IMR-90 (cell line): ENCODE measurements around the gene CCDC50. TPM values are rescaled to one million over a fixed set of nuclear protein-coding genes. Genes with fewer than 3 reads are reported as not detected.

ENCODE experiments used
- ATAC-seq: fragments of 200-7000 bp; cut with Tn5 transposase; 2 replicates; pipeline ENCODE4 v1.9.1; 2020; ENCODE audit warnings: low read depth, mild to moderate bottlenecking, moderate library complexity
- BruUV-seq: library from RNA; stranded (reverse); fragments of 400-500 nt; replicated peaks from 2 replicates; lab custom pipeline; 2021; lab: Mats Ljungman, UMichigan
- CTCF ChIA-PET: fragments of 300-600 bp; formaldehyde crosslinking; extraction: SDS; loops from one replicate; lab custom pipeline; 2021; ENCODE audit warnings: antibody characterized with exemption; lab: Yijun Ruan, JAX
- POLR2A ChIA-PET: fragments of 300-600 bp; sonication (Branson Sonifier 250); formaldehyde crosslinking; loops from one replicate; lab custom pipeline; 2022; ENCODE audit warnings: antibody characterized with exemption; ENCODE audit not compliant: unreplicated experiment; lab: Charles Lee
- DNase-seq: peaks from one replicate; pipeline ENCODE4 v3.0.0; 2013
- H2AFZ ChIP-seq: replicated peaks from 2 replicates; pipeline ENCODE3; 2013; ENCODE audit warnings: low read length, mild to moderate bottlenecking; ENCODE audit not compliant: poor library complexity
- H2AK5ac ChIP-seq: 2 replicates; pipeline ENCODE4 v1.6.1; 2013; ENCODE audit warnings: low read depth, low read length, inconsistent platforms
- H2AK9ac ChIP-seq: replicated peaks from 2 replicates; pipeline ENCODE3; 2013; ENCODE audit warnings: mild to moderate bottlenecking, low read depth, low read length, moderate library complexity; ENCODE audit not compliant: poor library complexity
- H2BK120ac ChIP-seq: 2 replicates; pipeline ENCODE4 v1.6.1; 2013; ENCODE audit warnings: low read depth, low read length, inconsistent platforms
- H2BK15ac ChIP-seq: 3 replicates; pipeline ENCODE4 v1.6.1; 2013; ENCODE audit warnings: low read depth, low read length, inconsistent platforms
- H2BK20ac ChIP-seq: 2 replicates; pipeline ENCODE4 v1.6.1; 2013; ENCODE audit warnings: low read depth, mild to moderate bottlenecking, inconsistent platforms, low read length, moderate library complexity
- H2BK5ac ChIP-seq: 2 replicates; pipeline ENCODE4 v1.6.1; 2013; ENCODE audit warnings: mild to moderate bottlenecking, low read depth, low read length, inconsistent platforms; ENCODE audit not compliant: poor library complexity, severe bottlenecking
- H3K14ac ChIP-seq: replicated peaks from 2 replicates; pipeline ENCODE4 v1.6.1; 2013; ENCODE audit warnings: low read depth, low read length, inconsistent platforms
- H3K18ac ChIP-seq: 2 replicates; pipeline ENCODE4 v1.6.1; 2013; ENCODE audit warnings: low read depth, low read length, control low read depth
- H3K23ac ChIP-seq: 2 replicates; pipeline ENCODE4 v1.6.1; 2013; ENCODE audit warnings: low read depth, low read length, inconsistent platforms
- H3K27ac ChIP-seq: 2 replicates; pipeline ENCODE4 v1.5.1; 2013; ENCODE audit warnings: mild to moderate bottlenecking, control low read depth, low read length; ENCODE audit not compliant: insufficient read depth
- H3K27me3 ChIP-seq: 2 replicates; pipeline ENCODE4 v1.6.1; 2013; ENCODE audit warnings: low read length; ENCODE audit not compliant: control insufficient read depth, insufficient read depth
- H3K36me3 ChIP-seq: 2 replicates; pipeline ENCODE4 v1.6.1; 2013; ENCODE audit warnings: low read length, mixed read lengths; ENCODE audit not compliant: control insufficient read depth, insufficient read depth
- H3K4ac ChIP-seq: 2 replicates; pipeline ENCODE4 v1.6.1; 2013; ENCODE audit warnings: low read depth, low read length, inconsistent platforms
- H3K4me1 ChIP-seq: 2 replicates; pipeline ENCODE4 v1.6.1; 2013; ENCODE audit warnings: low read length, mixed read lengths; ENCODE audit not compliant: control insufficient read depth, insufficient read depth
- H3K4me2 ChIP-seq: 2 replicates; pipeline ENCODE4 v1.6.1; 2013; ENCODE audit warnings: low read depth, mild to moderate bottlenecking, control low read depth, low read length, moderate library complexity
- H3K4me3 ChIP-seq: 2 replicates; pipeline ENCODE4 v1.5.1; 2013; ENCODE audit warnings: low read depth, mild to moderate bottlenecking, control low read depth, low read length, moderate library complexity; ENCODE audit not compliant: insufficient read depth
- H3K56ac ChIP-seq: 2 replicates; pipeline ENCODE4 v1.6.1; 2013; ENCODE audit warnings: low read length, inconsistent platforms; ENCODE audit not compliant: insufficient read depth; ENCODE audit errors: extremely low read depth
- H3K79me1 ChIP-seq, 2 experiments: 2 replicates each; pipeline ENCODE4 v1.6.1; 2013; ENCODE audit warnings: low read length in 2 of 2, inconsistent platforms in 1 of 2, low read depth in 1 of 2
- H3K9ac ChIP-seq: 2 replicates; pipeline ENCODE4 v1.6.1; 2013; ENCODE audit warnings: low read depth, low read length, control low read depth
- H3K9me1 ChIP-seq: 2 replicates; pipeline ENCODE4 v1.6.1; 2013; ENCODE audit warnings: low read length, inconsistent platforms; ENCODE audit not compliant: insufficient read depth
- H3K9me3 ChIP-seq: 2 replicates; pipeline ENCODE4 v1.6.1; 2013; ENCODE audit warnings: low read length; ENCODE audit not compliant: control insufficient read depth, insufficient read depth
- H4K20me1 ChIP-seq: 2 replicates; pipeline ENCODE4 v1.6.1; 2013; ENCODE audit warnings: low read length, inconsistent platforms; ENCODE audit not compliant: insufficient read depth
- H4K5ac ChIP-seq: 2 replicates; pipeline ENCODE4 v1.6.1; 2013; ENCODE audit warnings: mild to moderate bottlenecking, low read depth, low read length, control low read depth
- H4K8ac ChIP-seq, 2 experiments: 2 replicates each; pipeline ENCODE4 v1.6.1; 2013; ENCODE audit warnings: low read depth in 2 of 2, low read length in 2 of 2, control low read depth in 1 of 2, inconsistent platforms in 1 of 2
- H4K91ac ChIP-seq: 2 replicates; pipeline ENCODE4 v1.6.1; 2013; ENCODE audit warnings: low read depth, low read length, inconsistent platforms; ENCODE audit not compliant: insufficient read depth
- MXI1 ChIP-seq: IDR thresholded peaks from 2 replicates; pipeline ENCODE4 v1.6.1; 2012; ENCODE audit warnings: low read depth, mild to moderate bottlenecking, low read length, moderate library complexity, borderline replicate concordance
- SMC3 ChIP-seq: fragments of 150-350 bp; IDR thresholded peaks from 2 replicates; pipeline ENCODE4 v1.6.1; 2016; ENCODE audit warnings: low read depth, mild to moderate bottlenecking, antibody characterized with exemption, low read length, moderate library complexity
- WGBS, 2 experiments: methylation state at CpG; one replicate each; pipeline versions ENCODE4 v1.1.5 to v1.1.7; 2013; ENCODE audit warnings: missing lambda C conversion rate in 2 of 2; ENCODE audit not compliant: insufficient read length in 1 of 2; ENCODE audit errors: extremely low coverage in 2 of 2; 5-methylcytosine and 5-hydroxymethylcytosine counted together
- dilution Hi-C: fragments of 300-500 bp; cut with HindIII; formaldehyde crosslinking; loops from one replicate; pipeline ENCODE4 v1.14.3; 2018; ENCODE audit warnings: low sequenced_read_pairs; ENCODE audit not compliant: unreplicated experiment
- in situ Hi-C: fragments of 300-500 bp; cut with MboI; formaldehyde crosslinking; loops from 3 replicates; pipeline ENCODE4 v1.14.3; 2019; ENCODE audit warnings: low sequenced_read_pairs, inconsistent platforms, mixed read lengths
- intact Hi-C: fragments of 100-400 bp; cut with micrococcal nuclease; formaldehyde crosslinking; loops from 2 replicates; pipeline ENCODE4 v1.10.0; 2022
- polyA plus RNA-seq, 3 experiments: library from polyadenylated mRNA; depleted of rRNA; stranded (reverse); fragments of >200 nt; gene quantifications; 2 replicates each; pipeline ENCODE4 v1.2.3, GENCODE V29; 2012; ENCODE audit warnings: low replicate concordance in 1 of 3
- total RNA-seq: library from RNA; depleted of rRNA; stranded (reverse); fragments of >200 nt; gene quantifications from 2 replicates; pipeline ENCODE4 v1.2.3, GENCODE V29; 2012

The CCDC50 gene
- total and polyA plus RNA-seq, 2 of the 4 experiments (the other 2 are of a cell fraction), result 59.0 to 63.1 TPM

GRCh38 chr3:191382661-191383060, 53.5 kb downstream of the CCDC50 start:
- DNase-seq (no peak), ATAC-seq (no peak)
- Histone ChIP-seq H2AK5ac (peak overlapping the region; percentile 22; the same call in 1 of the 2 replicates), H3K36me3 (peaks cover 15% of the 10 kb centered on the region), H4K5ac (peak overlapping the region; percentile 69; the same call in 1 of the 2 replicates), H3K23ac (peak overlapping the region; percentile 41; the same call in 1 of the 2 replicates), H3K4me3 (no peak overlapping the region), H3K18ac (peak overlapping the region; percentile 84; the same call in 1 of the 2 replicates), H2BK15ac (no peak overlapping the region; the same call in 2 of the 3 replicates), H3K4me2 (no peak overlapping the region; the same call in 1 of the 2 replicates), H4K20me1 (no peaks in the 10 kb centered on the region), H3K9ac (no peak overlapping the region), H3K14ac (peak overlapping the region; percentile 17; the same call in 1 of the 2 replicates), H2BK20ac (peak overlapping the region; percentile 9; the same call in 1 of the 2 replicates), H4K8ac (0 out of 4 replicates have a peak overlapping the region, but pooled peaks of 1 of the 2 experiments have one; percentile 33), H3K4ac (peak overlapping the region; percentile 42; the same call in 1 of the 2 replicates), H2BK5ac (peak overlapping the region; percentile 96), H3K27me3 (no peaks in the 10 kb centered on the region), H3K79me1 (peaks cover 12 to 42% of the 10 kb centered on the region in 2 experiments), H2AK9ac (no peak overlapping the region), H3K9me1 (peaks cover 3% of the 10 kb centered on the region), H3K9me3 (no peaks in the 10 kb centered on the region), H3K4me1 (peaks cover 10% of the 10 kb centered on the region), H2BK120ac (peak overlapping the region; percentile 71; the same call in 1 of the 2 replicates), H3K56ac (peak overlapping the region; percentile 35; the same call in 1 of the 2 replicates), H3K27ac (peak overlapping the region; percentile 55; the same call in 1 of the 2 replicates), H4K91ac (0 out of 2 replicates have a peak overlapping the region, but pooled peaks have one; percentile 4), H2AFZ (no peak overlapping the region)
- intact Hi-C loops (no loop called here), dilution Hi-C loops (no loop called here), in situ Hi-C loops (no loop called here)
- TF ChIP-seq SMC3, result no peak
- no peak for TF ChIP-seq MXI1
- CTCF ChIA-PET, result no interaction called here
- POLR2A ChIA-PET, result interaction anchor here (0.6 kb wide), 1 partner anchor 155 kb away, joined by 3 read pairs; no protein-coding TSS in a partner anchor
- no CpG with 5 or more reads among the region's 1 CpG for WGBS, 2 experiments
- no TSS peak for BruUV-seq
